Calu3 (cell line): ENCODE data around the gene NOSIP. TPM values are rescaled to one million over a fixed set of nuclear protein-coding genes. Genes with fewer than 3 reads are reported as not detected.

Experiments used
- BruUV-seq: library from RNA; stranded (reverse); fragments of 400-500 nt; replicated peaks from 2 replicates; lab custom pipeline; 2021; lab: Mats Ljungman, UMichigan
- CTCF ChIA-PET: fragments of 300-600 bp; sonication (Branson Sonifier 250); formaldehyde crosslinking; loops from one replicate; lab custom pipeline; 2022; ENCODE audit warnings: antibody characterized with exemption; lab: Charles Lee
- DNase-seq: peaks from one replicate; pipeline ENCODE4 v3.0.0; 2022
- H3K27ac Mint-ChIP-seq: one replicate; pipeline ENCODE4 v1.8.0; 2022; ENCODE audit warnings: mixed read lengths; ENCODE audit not compliant: unreplicated experiment
- H3K27me3 Mint-ChIP-seq: one replicate; pipeline ENCODE4 v1.8.0; 2022; ENCODE audit warnings: mixed read lengths; ENCODE audit not compliant: unreplicated experiment
- H3K36me3 Mint-ChIP-seq: one replicate; pipeline ENCODE4 v1.8.0; 2022; ENCODE audit warnings: mild to moderate bottlenecking, moderate library complexity, mixed read lengths; ENCODE audit not compliant: insufficient read depth, unreplicated experiment
- H3K4me1 Mint-ChIP-seq: one replicate; pipeline ENCODE4 v1.8.0; 2022; ENCODE audit warnings: mild to moderate bottlenecking, low read depth, mixed read lengths; ENCODE audit not compliant: unreplicated experiment
- H3K4me3 Mint-ChIP-seq: one replicate; pipeline ENCODE4 v1.8.0; 2022; ENCODE audit warnings: mild to moderate bottlenecking, low read depth, moderate library complexity, mixed read lengths; ENCODE audit not compliant: unreplicated experiment
- H3K9me3 Mint-ChIP-seq: one replicate; pipeline ENCODE4 v1.8.0; 2022; ENCODE audit warnings: low read depth, mixed read lengths; ENCODE audit not compliant: unreplicated experiment
- intact Hi-C: fragments of 100-400 bp; cut with micrococcal nuclease; formaldehyde crosslinking; loops from one replicate; pipeline ENCODE4 v1.10.0; 2022; ENCODE audit not compliant: unreplicated experiment
- total RNA-seq: library from RNA; stranded (reverse); gene quantifications from 2 replicates; pipeline ENCODE4 v1.2.3, GENCODE V29; 2022
- TF ChIP-seq, protein P1 (sequence below): fragments of 200-600 bp; IDR thresholded peaks from one replicate; pipeline ENCODE4 v1.8.0; 2022; ENCODE audit warnings: antibody characterized with exemption; ENCODE audit not compliant: unreplicated experiment

Gene NOSIP
- total RNA-seq, 1 experiment from 2014 or later, result 76.9 TPM

- CTCF ChIA-PET, result no interaction called here
- TF ChIP-seq, protein P1, sequence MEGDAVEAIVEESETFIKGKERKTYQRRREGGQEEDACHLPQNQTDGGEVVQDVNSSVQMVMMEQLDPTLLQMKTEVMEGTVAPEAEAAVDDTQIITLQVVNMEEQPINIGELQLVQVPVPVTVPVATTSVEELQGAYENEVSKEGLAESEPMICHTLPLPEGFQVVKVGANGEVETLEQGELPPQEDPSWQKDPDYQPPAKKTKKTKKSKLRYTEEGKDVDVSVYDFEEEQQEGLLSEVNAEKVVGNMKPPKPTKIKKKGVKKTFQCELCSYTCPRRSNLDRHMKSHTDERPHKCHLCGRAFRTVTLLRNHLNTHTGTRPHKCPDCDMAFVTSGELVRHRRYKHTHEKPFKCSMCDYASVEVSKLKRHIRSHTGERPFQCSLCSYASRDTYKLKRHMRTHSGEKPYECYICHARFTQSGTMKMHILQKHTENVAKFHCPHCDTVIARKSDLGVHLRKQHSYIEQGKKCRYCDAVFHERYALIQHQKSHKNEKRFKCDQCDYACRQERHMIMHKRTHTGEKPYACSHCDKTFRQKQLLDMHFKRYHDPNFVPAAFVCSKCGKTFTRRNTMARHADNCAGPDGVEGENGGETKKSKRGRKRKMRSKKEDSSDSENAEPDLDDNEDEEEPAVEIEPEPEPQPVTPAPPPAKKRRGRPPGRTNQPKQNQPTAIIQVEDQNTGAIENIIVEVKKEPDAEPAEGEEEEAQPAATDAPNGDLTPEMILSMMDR, result no peak
- Mint-ChIP-seq H3K36me3 (peaks cover 5% of the 10 kb centered on the region), H3K4me1 (no peaks in the 10 kb centered on the region), H3K27me3 (no peaks in the 10 kb centered on the region), H3K4me3 (no peak overlapping the region), H3K27ac (no peak overlapping the region), H3K9me3 (no peaks in the 10 kb centered on the region)
- no peak for DNase-seq
- intact Hi-C loops, result no loop called here
- no TSS peak for BruUV-seq
These were observed 55.4 kb downstream of the NOSIP start for GRCh38 chr19:49524812-49525455.

GRCh38 chr19:49520705-49521319 is 59.5 kb downstream of the NOSIP start:
- H3K4me3 Mint-ChIP-seq, result no peak overlapping the region
- no peaks in the 10 kb centered on the region for H3K27me3 Mint-ChIP-seq
- BruUV-seq, result no TSS peak
- no peaks in the 10 kb centered on the region for H3K4me1 Mint-ChIP-seq
- H3K9me3 Mint-ChIP-seq, result no peaks in the 10 kb centered on the region
- intact Hi-C loops, result no loop called here
- DNase-seq, result no peak
- CTCF ChIA-PET, result interaction anchor here (0.7 kb wide), 1 partner anchor 741 kb away, joined by 3 read pairs; no protein-coding TSS in a partner anchor
- H3K27ac Mint-ChIP-seq, result no peak overlapping the region
- TF ChIP-seq, protein P1, result no peak
- H3K36me3 Mint-ChIP-seq, result no peaks in the 10 kb centered on the region

GRCh38 chr19:49518033-49518432 is 62.3 kb downstream of the NOSIP start:
- Mint-ChIP-seq H3K9me3 (no peaks in the 10 kb centered on the region), H3K36me3 (peaks cover 13% of the 10 kb centered on the region), H3K27me3 (no peaks in the 10 kb centered on the region), H3K27ac (no peak overlapping the region), H3K4me3 (no peak overlapping the region), H3K4me1 (peaks cover 9% of the 10 kb centered on the region)
- DNase-seq, result no peak
- CTCF ChIA-PET, result no interaction called here
- intact Hi-C loops, result no loop called here
- BruUV-seq, result no TSS peak
- TF ChIP-seq, protein P1, result no peak

- Mint-ChIP-seq H3K27ac (no peak overlapping the region), H3K9me3 (no peaks in the 10 kb centered on the region), H3K4me1 (peaks cover 27% of the 10 kb centered on the region), H3K4me3 (no peak overlapping the region), H3K27me3 (no peaks in the 10 kb centered on the region), H3K36me3 (peaks cover 30% of the 10 kb centered on the region)
- intact Hi-C loops, result no loop called here
- BruUV-seq, result no TSS peak
- TF ChIP-seq, protein P1, result no peak
- CTCF ChIA-PET, result interaction anchor here (0.5 to 0.7 kb wide), 2 partner anchors 54 to 74 kb away, joined by 3 to 4 read pairs; no protein-coding TSS in a partner anchor
- DNase-seq, result no peak
These were observed 64.6 kb downstream of the NOSIP start for GRCh38 chr19:49515767-49516166.
